ENCODE results near the gene MUC12. TPM values are rescaled to one million over a fixed set of nuclear protein-coding genes. Genes with fewer than 3 reads are reported as not detected.

Gene MUC12
- total and polyA plus RNA-seq, 5 donors from 2014 or later, result 0.44 to 0.65 (median 0.44) TPM; not detected in 2

GRCh38 chr7:101068401-101068800 lies 99.0 kb downstream of the MUC12 start:
- no peak overlapping the region for H3K4me3 Mint-ChIP-seq
- H3K4me3 ChIP-seq (ENCODE audit: low read depth, low read length), result no peak overlapping the region
- H3K36me3 ChIP-seq (ENCODE audit: control insufficient read depth, insufficient read depth, low read length), result no peaks in the 10 kb centered on the region
- DNase-seq (no peak), ATAC-seq (ENCODE audit: low read depth in 2 of 2) (no peak)
- no peak overlapping the region for H3K27ac Mint-ChIP-seq
- H3K27ac ChIP-seq (ENCODE audit: insufficient read depth, low read length, poor library complexity, severe bottlenecking), result no peak overlapping the region
- H3K27me3 Mint-ChIP-seq, result peaks cover 57% of the 10 kb centered on the region
- no peaks in the 10 kb centered on the region for H3K4me1 ChIP-seq (ENCODE audit: control insufficient read depth, insufficient read depth, low read length, poor library complexity, severe bottlenecking)
- no peaks in the 10 kb centered on the region for H3K27me3 ChIP-seq (ENCODE audit: control insufficient read depth, insufficient read depth, low read length)
- no peaks in the 10 kb centered on the region for H3K4me1 Mint-ChIP-seq
- no peaks in the 10 kb centered on the region for H3K36me3 Mint-ChIP-seq
- no peaks in the 10 kb centered on the region for H3K9me3 Mint-ChIP-seq
- no peaks in the 10 kb centered on the region for H3K9me3 ChIP-seq (ENCODE audit: control insufficient read depth in 2 of 2, low read length in 2 of 2)

Other genes with a start within 250 kb of the MUC12 start
- gene EPO, start 249.1 kb upstream of the MUC12 start, total RNA-seq, result not detected
- gene EPO, start 249.1 kb upstream of the MUC12 start, polyA plus RNA-seq, result under 1 TPM in 1 of 4 donors, not detected in 3; 0.23 TPM
- not detected for gene ZAN, start 236.0 kb upstream of the MUC12 start, total RNA-seq
- gene ZAN, start 236.0 kb upstream of the MUC12 start, polyA plus RNA-seq, result not detected
- 3.0 TPM for gene EPHB4, start 142.0 kb upstream of the MUC12 start, total RNA-seq
- gene EPHB4, start 142.0 kb upstream of the MUC12 start, polyA plus RNA-seq, result not detected
- gene SLC12A9, start 116.9 kb upstream of the MUC12 start, total RNA-seq, result 42.7 TPM
- 1 to 10 TPM; 5.7 to 8.6 (median 6.1) TPM for gene SLC12A9, start 116.9 kb upstream of the MUC12 start, polyA plus RNA-seq
- 8.4 TPM for gene TRIP6, start 102.2 kb upstream of the MUC12 start, total RNA-seq
- gene TRIP6, start 102.2 kb upstream of the MUC12 start, polyA plus RNA-seq, result 1 to 10 TPM; 2.8 to 5.8 (median 3.5) TPM
- 234 TPM for gene SRRT, start 94.5 kb upstream of the MUC12 start, total RNA-seq
- gene SRRT, start 94.5 kb upstream of the MUC12 start, polyA plus RNA-seq, result 10 to 100 TPM; 31.9 to 40.7 (median 36.7) TPM
- gene UFSP1, start 79.8 kb upstream of the MUC12 start, total RNA-seq, result 0.94 TPM
- gene UFSP1, start 79.8 kb upstream of the MUC12 start, polyA plus RNA-seq, result 1 to 10 TPM in 3 of 4 donors, under 1 TPM in 1; 0.39 to 4.8 (median 1.9) TPM
- gene ACHE, start 73.7 kb upstream of the MUC12 start, total RNA-seq, result 0.20 TPM
- gene ACHE, start 73.7 kb upstream of the MUC12 start, polyA plus RNA-seq, result not detected
- not detected for gene MUC3A, start 20.0 kb upstream of the MUC12 start, total RNA-seq
- not detected for gene MUC3A, start 20.0 kb upstream of the MUC12 start, polyA plus RNA-seq
- gene MUC17, start 50.5 kb downstream of the MUC12 start, total RNA-seq, result not detected
- gene MUC17, start 50.5 kb downstream of the MUC12 start, polyA plus RNA-seq, result not detected
- 44.6 TPM for gene TRIM56, start 115.9 kb downstream of the MUC12 start, total RNA-seq
- gene TRIM56, start 115.9 kb downstream of the MUC12 start, polyA plus RNA-seq, result 1 to 10 TPM; 3.5 to 7.4 (median 6.3) TPM
- 0.39 TPM for gene SERPINE1, start 157.5 kb downstream of the MUC12 start, total RNA-seq
- not detected for gene SERPINE1, start 157.5 kb downstream of the MUC12 start, polyA plus RNA-seq
- 14.5 TPM for gene AP1S1, start 184.9 kb downstream of the MUC12 start, total RNA-seq
- gene AP1S1, start 184.9 kb downstream of the MUC12 start, polyA plus RNA-seq, result 1 to 10 TPM; 5.4 to 8.8 (median 6.3) TPM
- not detected for gene VGF, start 196.0 kb downstream of the MUC12 start, total RNA-seq
- gene VGF, start 196.0 kb downstream of the MUC12 start, polyA plus RNA-seq, result not detected
- not detected for gene NAT16, start 210.7 kb downstream of the MUC12 start, total RNA-seq
- gene NAT16, start 210.7 kb downstream of the MUC12 start, polyA plus RNA-seq, result not detected
- gene MOGAT3, start 231.5 kb downstream of the MUC12 start, total RNA-seq, result not detected
- gene MOGAT3, start 231.5 kb downstream of the MUC12 start, polyA plus RNA-seq, result not detected
- 35.4 TPM for gene PLOD3, start 248.0 kb downstream of the MUC12 start, total RNA-seq
- 10 to 100 TPM; 13.8 to 19.7 (median 14.8) TPM for gene PLOD3, start 248.0 kb downstream of the MUC12 start, polyA plus RNA-seq
- 41.8 TPM for gene ZNHIT1, start 248.6 kb downstream of the MUC12 start, total RNA-seq
- 10 to 100 TPM; 67.6 to 99.6 (median 85.0) TPM for gene ZNHIT1, start 248.6 kb downstream of the MUC12 start, polyA plus RNA-seq

Measured in CD4-positive, CD25-positive, alpha-beta regulatory T cell (primary cell).